Amniotic epithelial cell (primary cell): ENCODE data around the gene ATP6V1C2.
"Not testable (repeated sequence)": the region's sequence is repeated elsewhere in the genome, so short reads cannot be mapped to it uniquely, and the experiment has no call there.

ENCODE experiments used
- DNase-seq: peaks from one replicate; pipeline ENCODE4 v3.0.0-alpha.2; 2010; ENCODE audit warnings: low read depth

Gene ATP6V1C2

DNA sequence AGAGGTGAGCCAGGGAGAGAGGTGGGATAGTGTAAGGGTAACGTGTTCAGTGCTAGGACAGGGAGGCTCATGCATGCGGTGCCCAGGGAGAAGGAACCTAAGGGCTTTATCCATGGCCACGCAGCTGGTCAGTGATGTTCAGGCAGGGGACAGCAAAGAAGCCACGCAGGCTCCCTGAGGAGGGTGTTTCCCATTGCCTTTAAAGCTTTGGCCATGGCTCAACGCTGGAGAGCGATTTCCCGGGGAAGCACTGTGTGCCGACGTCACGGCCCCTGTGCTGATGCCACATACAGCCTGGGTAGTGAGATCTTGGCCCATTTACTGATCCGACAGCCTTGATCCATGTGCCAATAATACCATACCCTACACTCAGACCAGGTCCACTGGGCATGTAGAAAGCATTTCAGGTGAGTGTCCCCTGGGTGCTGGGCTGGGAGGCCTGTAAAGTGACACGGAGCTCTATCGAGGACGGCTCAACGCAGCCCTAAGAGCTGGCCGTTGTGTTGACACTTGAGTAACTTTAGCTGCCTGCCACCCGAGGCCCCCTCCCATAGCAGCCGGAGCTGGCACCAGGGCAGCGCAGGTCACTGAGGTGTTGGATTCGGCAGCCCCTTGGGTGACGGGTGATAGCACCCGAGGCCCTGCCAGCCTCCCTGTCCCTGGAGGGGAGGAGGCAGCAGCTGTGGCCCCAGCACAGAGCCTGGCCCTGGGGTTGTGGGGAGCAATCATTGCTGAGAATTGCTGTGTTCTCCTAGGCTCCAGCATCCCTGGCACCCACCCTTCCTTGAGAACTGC lies 49.7 kb downstream of the ATP6V1C2 start:
- no peak for DNase-seq

DNA sequence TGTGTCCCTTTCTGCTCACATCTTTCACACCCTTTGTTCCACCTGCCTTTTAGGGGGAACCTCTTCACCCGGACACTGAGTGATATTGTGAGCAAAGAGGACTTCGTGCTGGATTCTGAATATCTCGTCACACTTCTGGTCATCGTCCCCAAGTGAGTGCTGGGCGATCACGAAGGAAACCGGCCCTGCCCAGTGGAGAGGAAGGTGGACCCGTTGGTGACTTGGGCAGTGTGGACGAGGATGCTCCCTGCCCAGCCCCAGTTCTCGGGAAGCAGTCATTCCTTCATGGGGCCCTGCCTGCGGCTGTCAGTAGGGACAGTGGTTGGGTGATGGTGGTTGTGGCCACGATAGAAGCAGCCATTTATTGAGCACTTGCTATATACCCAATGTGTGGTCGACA lies 50.4 kb downstream of the ATP6V1C2 start:
- DNase-seq, result no peak

DNA sequence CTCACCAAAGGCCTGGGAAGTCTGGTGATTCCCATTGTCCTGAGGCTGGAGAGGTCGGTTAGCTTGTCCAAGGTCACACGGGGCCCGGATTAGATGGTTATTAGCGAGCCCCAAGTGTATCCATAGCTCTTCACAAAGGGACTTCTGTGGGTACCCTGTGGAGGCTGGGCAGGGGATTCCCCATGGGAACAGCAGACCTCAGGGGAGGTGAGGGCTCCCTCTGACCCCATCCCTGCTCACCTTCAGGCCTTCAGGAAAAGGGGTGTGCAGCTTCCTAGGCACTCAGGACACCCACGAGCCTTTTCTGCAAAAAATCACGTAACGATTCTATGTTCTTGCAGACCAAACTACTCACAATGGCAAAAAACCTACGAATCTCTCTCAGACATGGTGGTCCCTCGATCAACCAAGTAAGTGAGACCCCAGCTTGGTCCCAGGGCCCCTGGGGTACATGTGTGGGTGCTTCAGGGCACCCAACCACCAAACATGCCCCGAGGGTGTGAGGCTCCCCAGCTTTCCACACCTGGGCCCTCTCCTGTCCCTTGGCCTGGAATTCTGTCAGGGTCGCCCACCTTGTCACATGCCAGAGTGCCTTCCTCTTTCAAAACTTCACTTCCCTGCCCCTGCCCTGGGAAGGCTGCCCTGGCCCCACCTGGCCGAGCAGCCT lies 50.9 kb downstream of the ATP6V1C2 start:
- no peak for DNase-seq

DNA sequence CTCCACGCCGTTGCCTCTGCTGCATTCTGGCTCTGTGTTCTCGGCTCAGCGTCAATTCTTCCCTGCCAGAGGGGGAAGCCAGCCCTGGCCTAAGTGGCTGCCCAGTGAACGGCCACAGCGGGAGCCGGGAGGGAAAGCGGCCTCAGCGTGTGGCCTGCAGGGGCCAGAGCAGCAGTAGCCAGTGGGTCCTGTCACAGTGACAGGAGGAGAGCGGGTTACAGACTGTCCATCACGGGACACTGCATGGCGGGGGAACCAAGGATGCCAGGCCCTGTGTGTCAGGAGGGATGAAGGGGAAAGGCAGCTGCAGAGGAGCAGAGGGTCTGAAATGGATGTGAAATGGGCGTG lies 51.4 kb downstream of the ATP6V1C2 start:
- DNase-seq, result no peak

DNA sequence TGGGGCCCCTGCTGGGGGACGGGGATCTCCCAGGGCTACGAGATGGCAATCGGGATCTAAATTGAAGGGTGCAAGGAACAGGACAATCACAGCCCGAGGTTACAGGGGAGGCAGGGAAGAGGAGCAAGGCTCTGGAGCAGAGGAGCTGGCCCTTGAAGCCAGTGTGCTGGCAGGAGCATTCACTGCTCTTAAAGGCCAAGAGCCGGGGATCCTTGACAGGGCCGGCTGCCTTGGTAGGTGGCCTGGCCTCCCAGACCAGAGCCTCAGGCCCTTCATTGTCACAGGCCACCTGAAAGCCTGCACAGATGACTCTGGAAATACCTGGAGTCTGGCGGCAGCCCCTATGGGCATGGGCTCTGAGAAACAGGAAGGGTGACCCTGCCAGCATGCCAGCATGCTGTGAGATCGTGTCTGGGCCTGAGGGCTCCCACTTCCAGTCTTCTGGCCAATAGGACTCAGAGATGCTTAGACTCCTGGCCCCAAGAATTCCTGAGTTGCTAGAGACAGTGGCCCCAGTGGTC lies 52.5 kb downstream of the ATP6V1C2 start:
- no peak for DNase-seq

DNA sequence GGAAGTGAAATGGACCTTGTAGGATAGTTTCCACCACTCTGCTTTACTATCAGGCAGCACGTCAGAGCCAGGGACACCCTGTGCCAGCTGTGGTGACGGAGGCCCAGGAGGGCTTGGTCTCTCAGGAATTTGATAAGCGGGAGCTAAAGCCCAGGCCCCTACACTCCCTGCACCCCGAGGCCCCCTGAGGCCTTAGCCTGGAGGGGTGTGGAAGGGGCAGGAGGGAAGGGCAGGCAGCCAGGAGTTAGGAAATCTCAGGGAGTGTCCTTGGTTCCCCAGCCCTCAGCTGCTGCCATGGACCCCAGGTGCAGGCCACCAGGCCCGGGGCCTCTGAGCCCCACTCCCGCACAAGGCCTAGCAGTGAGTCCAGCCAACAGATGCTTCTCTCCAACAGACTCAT lies 53.0 kb downstream of the ATP6V1C2 start:
- no peak for DNase-seq

DNA sequence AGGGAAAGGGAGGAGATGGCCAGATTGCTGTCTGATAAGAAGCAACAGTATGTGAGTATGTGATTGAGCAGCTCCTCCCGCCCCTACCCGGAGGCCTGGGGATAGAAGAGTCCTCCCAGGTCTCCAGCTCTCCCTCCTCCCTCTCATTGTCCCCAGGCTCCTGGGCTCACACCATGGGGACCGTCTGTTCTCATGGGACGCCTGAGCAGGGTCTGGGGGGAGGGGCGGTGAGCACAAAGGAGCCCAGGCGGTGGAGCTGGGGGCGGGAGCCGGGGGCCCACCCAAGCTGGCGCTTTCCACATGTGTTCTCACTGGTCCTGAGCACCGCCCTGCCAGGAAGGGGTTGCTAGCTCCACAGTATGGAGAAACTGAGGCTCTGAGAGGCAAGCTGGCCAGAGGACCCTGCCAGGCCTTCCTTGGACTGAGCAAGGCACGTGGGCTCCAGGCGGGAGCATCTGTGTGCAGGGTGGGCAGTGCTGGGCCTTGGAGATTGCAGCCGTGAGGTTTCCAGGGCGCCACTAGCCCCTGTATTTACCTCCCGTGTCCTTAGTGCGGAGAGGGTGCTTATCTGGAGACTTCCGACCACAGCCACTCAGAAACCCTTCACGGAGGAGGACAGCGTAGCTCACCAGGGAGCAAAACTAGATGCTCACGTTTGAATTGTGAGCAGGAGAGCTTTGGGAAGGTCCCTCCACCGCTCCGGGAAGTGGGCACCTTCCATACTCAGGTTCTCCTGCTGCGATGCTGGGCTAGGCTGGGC lies 53.8 kb downstream of the ATP6V1C2 start:
- no peak for DNase-seq

DNA sequence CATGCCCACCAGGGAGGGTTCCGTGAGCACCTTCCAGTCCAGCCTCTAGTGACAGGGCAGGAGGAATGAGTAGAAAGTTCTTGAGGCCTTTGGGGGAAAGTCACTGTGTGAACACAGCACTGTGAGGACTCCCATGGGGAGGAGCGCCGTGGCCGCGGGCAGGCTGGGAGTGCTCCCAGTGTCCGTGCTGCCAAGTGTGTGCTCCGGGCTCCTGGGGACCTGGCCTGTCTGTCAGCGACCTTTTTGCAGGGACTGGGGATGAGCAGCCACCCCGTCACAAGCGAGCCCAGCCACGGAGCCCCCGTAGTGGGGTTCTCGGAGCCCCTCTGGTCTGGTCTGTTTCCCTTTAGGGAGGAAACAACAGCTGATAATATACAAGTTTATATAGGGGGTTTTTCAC lies 54.4 kb downstream of the ATP6V1C2 start:
- no peak for DNase-seq

GRCh38 chr2:10776231-10776977 lies 55.0 kb downstream of the ATP6V1C2 start:
- DNase-seq, result no peak

- DNase-seq, result no peak
These were observed 55.8 kb downstream of the ATP6V1C2 start for GRCh38 chr2:10777111-10777841.

GRCh38 chr2:10777842-10778723 lies 56.7 kb downstream of the ATP6V1C2 start:
- no peak for DNase-seq

- no peak for DNase-seq
These were observed 57.3 kb downstream of the ATP6V1C2 start for GRCh38 chr2:10778724-10779115.

DNA sequence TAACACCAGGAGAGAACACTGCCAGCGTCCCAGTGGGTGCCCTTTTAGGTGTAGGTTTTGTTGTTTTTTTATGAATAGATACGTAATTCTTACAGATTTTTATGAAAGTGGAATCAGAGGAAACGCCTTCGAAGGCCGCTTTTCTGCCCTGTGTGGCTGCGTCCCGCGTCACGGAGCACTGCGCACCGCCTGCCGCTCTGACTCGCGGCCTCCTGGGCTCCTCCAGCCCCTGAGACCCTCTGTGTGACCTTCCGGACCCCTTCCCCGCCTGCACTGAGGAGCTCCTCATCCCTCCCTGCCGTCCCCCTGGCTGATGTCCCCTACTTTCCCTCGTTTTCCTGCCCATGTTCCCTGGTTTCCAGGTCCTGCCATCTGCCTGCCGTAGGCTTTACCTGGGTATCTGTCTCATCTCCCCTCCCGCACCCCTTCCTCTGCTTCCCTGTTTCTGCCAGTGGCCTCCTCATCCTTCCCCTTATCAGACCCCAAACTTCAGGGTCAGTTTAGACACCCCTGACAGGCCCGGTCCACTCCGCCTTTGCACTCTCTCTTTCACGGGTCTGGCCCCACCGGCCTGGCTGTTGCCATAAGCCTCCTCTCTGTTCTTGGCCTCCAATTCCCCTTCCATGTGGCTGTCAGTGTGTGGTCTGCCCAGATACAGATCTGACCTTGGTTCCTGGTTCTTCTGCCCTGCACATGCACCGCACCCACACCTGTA lies 58.5 kb downstream of the ATP6V1C2 start:
- DNase-seq, result no peak

DNA sequence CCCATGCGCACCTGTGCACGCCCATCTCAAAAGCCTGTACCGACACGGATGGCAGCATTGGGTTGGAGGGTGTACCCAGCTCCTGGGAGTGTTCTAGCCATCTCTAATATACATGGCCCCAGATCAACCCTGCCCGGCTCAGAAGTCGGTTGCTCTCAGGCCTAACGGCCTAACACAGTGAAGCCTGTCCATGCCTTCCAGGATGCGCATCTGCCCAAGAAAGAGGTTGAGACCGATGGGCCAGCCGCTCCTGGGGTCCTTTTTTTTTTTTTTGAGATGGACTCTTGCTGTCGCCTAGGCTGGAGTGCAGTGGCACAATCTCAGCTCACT lies 59.0 kb downstream of the ATP6V1C2 start:
- DNase-seq, result no peak

- DNase-seq, result not testable (repeated sequence)
These were observed 59.4 kb downstream of the ATP6V1C2 start for GRCh38 chr2:10780821-10781220.

GRCh38 chr2:10781746-10782145 lies 60.3 kb downstream of the ATP6V1C2 start:
- DNase-seq, result no peak

- no peak for DNase-seq
These were observed 62.0 kb downstream of the ATP6V1C2 start for GRCh38 chr2:10783421-10783820.

DNA sequence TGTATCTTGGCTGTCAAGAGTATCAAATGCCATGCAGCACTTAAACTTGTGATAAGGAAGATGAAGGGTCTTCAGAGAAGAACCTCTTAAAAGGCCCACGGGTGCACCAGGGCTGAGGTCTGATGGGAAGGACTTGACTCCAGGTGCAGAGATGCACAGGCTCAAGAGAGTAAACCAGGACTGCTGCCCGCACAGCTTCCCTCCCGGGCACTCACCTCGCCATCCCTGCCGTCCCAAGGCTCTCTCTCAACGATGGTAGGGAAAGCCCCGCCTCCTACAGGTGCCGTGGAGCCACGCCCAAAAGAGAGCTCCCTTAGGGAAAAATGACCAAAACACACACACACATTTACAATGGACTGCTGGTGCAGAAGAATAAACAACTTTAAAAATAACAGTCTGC lies 63.3 kb downstream of the ATP6V1C2 start:
- DNase-seq, result no peak

- DNase-seq, result peak; percentile 75
These were observed 63.8 kb downstream of the ATP6V1C2 start for GRCh38 chr2:10785260-10785659.
